ENCODE data around the gene MIPOL1.

DNA sequence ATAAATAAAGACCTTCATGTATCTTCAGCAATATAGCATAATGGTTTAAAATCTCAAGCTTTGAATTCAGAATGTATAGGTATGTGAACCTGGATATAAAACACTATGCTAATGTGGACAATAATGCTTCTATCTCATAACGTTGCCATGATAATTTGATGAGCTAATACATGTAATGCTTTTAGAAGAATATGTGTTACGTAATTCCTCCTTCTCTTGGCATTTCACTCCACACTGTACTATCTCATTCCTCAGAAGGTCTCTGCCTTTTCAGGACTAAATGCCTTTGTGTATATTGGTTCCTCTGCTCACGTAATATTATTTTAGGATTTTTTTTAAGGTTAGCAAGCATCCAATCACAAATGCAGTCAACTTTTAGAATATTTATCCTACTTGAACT is 310.8 kb downstream of the MIPOL1 start:
- TF ChIP-seq CTCF (tag by site-specific recombination; IDR thresholded peaks at IDR 0.05) (no peak), TRIM28 (IDR thresholded peaks at IDR 0.05; ENCODE audit: borderline replicate concordance, low read length) (no peak)
